Left lobe of liver (tissue), 2 donors: Measurements from ENCODE around the gene ANAPC2. TPM values are rescaled to one million over a fixed set of nuclear protein-coding genes. Genes with fewer than 3 reads are reported as not detected.
A peak's percentile ranks its signal among the peaks of the same experiment; 100 is the strongest.

Experiments used
- ATAC-seq: fragments of 200-7000 bp; cut with Tn5 transposase; one replicate; pipeline ENCODE4 v1.9.1; 2020; ENCODE audit warnings: mild to moderate bottlenecking, moderate library complexity
- DNase-seq: peaks from one replicate; pipeline ENCODE4 v3.0.0-alpha.2; 2020; ENCODE audit warnings: low spot score
- total RNA-seq: library from RNA; stranded (reverse); gene quantifications from one replicate; pipeline ENCODE4 v1.2.1, GENCODE V29; 2021
- donor health status: DM: no; HTN: no; CAD: no; lungs with moderate emphysema.
- donor health status: DM: no; HTN: yes; CAD: no.

Gene ANAPC2
- total RNA-seq, 1 donor from 2014 or later = 35.5 TPM

DNA sequence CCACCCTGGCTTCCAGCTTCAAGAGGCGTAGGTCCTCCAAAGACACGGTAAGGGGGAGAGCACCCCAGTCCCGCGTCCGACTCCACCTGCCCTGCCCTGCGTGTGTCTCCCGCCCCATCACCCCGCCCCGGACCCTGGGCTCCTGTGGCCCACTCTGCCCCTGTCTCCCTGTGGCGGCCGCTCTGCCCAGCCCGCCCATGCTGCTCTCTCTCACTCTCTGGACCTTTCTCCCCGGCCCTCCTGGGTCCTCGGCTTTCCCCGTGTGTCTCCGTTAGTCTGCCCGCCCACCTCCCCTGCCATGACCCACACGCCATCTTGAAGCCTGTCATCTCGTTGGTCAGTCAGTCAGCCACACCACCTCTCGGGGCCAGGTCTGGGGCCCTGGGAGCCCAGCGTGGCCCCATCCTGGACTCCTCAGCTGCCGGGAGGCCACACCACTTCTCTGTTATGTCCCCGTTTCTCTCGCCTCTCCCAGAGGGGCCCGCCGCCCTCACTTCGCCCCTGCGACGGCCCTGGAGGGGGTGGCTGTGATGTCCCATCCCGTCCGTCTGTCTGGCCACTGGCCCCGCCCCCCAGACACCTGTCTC lies 23.0 kb downstream of the ANAPC2 start:
- DNase-seq (no peak), ATAC-seq (no peak)

DNA sequence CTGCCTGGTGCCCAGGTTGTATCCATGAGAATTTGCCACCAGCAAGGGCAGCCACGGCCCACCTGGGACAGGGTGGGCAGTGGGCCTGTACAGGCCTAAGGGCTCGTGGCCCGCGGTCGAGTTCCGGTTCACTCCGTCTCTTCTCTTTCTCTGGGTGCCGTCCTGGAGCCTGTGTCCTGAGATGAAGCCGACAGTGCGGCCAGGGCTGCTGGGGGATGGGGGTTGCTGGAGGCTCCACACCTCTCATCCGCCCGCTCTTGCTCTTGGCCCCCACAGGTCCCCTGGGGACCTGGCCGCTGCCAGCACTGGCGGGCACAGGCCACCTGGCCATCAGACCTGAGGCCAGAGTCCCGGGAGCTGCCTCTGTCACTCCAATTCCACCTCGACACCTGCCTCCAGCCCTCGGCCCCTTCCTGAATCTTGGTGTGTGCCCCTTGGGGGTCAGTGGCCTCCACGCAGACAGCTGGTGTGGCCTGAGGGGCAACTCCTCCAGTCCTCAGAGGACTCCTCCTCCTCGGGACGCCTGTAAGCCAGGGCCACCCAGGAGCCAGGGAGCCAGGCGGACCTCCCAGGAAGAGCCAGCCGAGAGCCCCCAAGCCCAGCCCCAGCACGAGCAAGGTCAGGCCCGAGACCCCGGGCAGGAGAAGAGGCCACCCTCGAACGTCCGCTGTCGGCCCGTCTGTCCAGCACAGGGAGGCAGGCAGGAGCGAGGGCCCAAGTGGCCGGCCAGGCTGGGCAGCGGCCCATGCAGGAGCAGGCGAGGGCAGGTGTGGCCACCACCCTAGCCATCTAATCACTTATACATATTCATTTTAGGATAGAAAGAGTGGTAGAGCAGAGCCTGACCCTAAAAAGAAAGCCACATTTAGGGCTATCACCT lies 23.8 kb downstream of the ANAPC2 start:
- no peak for ATAC-seq
- no peak for DNase-seq

DNA sequence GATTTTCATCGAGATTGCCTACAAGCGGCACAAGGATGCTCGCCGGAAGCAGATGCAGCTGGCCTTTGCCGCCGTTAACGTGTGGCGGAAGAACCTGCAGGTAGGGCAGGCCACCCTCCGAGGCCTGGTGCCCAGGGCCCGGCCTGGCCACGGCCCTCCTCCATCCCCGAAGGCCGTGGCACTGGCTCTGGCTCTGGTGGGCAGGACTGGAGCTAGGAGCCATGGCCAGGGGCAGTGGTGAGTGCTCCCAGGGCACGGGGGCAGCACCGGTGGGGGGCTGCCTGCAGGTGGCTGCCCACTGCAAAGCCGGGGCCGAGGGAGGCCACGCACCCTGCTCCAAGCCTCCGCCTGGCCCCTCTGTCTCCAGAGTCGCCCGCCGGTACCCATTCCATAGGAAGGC lies 24.6 kb downstream of the ANAPC2 start:
- DNase-seq (no peak), ATAC-seq (no peak)

DNA sequence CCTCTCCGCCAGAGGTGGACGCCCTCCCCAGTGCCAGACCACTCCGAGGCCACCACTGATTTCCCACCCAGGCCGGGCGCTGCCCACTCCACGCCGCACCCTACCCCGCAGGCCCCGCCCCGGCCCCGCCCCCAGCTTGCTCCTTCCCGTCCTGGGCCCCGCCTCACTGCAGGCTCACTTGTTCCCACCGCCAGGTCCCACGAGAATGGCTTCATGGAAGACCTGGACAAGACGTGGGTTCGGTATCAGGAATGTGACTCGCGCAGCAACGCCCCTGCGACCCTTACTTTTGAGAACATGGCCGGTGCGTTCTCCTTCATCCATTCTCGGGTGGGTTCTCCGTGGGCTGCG lies 25.0 kb downstream of the ANAPC2 start:
- DNase-seq (no peak), ATAC-seq (peak; percentile 6)

DNA sequence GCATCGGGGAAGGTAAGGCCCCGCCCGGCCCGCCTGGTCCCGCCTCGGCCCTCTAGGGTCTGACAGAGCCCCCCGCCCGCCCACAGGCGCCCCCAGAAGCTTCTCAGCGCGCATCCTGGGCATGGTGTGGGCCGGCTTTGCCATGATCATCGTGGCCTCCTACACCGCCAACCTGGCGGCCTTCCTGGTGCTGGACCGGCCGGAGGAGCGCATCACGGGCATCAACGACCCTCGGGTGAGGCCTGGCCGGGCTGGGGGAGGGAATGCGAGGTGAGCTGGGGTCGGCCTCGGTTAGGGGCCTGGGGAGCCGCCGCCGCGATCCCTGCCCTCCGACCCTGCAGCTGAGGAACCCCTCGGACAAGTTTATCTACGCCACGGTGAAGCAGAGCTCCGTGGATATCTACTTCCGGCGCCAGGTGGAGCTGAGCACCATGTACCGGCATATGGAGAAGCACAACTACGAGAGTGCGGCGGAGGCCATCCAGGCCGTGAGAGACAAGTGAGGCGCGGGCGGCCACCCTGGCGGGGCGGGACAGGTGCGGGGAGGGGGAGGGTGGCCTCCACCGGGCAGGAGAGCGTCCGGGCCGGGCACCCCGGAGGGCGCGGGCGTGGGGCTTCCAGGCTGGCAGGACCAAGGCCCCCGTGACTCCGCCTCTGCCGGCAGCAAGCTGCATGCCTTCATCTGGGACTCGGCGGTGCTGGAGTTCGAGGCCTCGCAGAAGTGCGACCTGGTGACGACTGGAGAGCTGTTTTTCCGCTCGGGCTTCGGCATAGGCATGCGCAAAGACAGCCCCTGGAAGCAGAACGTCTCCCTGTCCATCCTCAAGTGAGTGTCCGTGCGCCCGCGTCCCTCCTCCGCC lies 25.6 kb downstream of the ANAPC2 start:
- ATAC-seq (peak; percentile 87), DNase-seq (peak; percentile 57)

DNA sequence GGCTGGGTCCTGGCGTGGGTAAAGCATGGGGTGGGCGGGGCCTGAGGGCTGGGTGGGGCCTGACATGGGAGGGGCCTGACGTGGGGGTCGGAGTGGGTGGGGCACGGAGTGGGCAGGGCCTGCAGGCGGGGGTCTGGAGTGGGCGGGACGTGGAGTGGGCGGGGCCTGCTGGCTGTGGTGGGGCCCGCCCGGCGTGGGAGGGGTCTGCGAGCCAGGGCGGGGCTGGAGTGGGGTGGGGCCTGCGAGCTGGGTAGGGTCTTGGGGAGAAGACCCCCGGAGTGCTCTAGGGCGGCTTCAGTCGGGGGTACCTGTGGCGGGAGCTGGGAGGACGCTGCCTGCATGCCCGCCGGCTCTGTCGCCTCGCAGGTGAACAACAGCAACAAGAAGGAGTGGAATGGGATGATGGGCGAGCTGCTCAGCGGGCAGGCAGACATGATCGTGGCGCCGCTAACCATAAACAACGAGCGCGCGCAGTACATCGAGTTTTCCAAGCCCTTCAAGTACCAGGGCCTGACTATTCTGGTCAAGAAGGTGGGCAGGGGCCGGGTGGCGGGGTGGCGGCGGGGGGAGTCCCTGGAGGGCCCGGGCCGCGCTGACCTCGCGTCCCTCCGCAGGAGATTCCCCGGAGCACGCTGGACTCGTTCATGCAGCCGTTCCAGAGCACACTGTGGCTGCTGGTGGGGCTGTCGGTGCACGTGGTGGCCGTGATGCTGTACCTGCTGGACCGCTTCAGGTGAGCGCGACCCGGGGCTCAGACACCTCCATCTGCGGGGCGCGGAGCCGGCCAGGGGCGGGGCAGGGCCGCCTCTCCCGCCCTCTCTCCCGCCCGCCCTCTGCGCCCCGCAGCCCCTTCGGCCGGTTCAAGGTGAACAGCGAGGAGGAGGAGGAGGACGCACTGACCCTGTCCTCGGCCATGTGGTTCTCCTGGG lies 26.5 kb downstream of the ANAPC2 start:
- no peak for ATAC-seq
- DNase-seq = no peak

DNA sequence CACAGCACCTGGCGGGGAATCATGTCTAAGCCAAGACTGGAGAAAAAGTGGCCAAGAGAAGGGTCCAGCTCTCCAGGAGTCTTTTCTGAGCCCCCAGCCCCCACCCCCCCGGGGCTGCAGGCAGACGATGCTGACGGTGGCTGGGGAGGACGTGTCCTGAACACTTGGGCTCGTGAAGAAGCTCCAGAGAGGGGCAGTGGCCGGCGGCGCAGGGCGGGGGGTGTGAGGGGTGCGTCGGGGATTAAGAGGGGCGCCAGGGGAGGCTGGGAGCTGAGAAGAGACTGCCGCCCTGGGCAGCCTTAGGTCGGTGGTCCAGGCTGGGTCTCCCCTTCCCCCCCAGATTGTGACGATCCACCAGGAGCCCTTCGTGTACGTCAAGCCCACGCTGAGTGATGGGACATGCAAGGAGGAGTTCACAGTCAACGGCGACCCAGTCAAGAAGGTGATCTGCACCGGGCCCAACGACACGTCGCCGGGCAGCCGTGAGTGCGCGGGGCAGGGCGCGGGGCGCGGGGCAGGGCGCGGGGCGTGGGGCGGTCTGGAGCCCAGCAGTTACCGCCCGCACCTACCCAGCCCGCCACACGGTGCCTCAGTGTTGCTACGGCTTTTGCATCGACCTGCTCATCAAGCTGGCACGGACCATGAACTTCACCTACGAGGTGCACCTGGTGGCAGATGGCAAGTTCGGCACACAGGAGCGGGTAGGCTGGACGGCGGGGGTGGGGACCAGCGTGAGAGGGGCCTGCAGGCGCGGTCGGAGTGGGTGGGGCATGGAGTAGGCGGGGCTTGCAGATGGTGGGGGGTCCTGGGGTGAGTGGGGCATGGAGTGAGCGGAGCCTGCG lies 27.4 kb downstream of the ANAPC2 start:
- ATAC-seq = no peak
- DNase-seq = no peak

DNA sequence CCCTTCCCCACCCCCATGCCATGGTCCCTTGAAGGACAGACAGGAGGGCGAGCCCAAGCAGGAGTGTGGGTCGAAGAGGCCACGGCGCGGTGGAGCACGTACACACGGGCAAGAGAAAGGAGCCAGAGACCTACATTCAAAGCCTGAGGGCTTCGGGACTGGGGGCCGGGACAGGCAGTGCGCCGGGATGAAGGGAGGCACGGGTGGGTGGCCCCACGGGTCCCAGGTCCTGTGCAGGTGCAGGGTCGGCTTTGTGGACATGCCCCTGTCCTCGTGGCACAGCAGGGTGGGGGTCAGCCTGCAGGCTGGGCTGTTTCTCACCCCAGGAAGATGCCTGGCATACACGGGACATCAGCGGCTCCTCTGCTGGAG lies 28.3 kb downstream of the ANAPC2 start:
- ATAC-seq = no peak
- DNase-seq = no peak

DNA sequence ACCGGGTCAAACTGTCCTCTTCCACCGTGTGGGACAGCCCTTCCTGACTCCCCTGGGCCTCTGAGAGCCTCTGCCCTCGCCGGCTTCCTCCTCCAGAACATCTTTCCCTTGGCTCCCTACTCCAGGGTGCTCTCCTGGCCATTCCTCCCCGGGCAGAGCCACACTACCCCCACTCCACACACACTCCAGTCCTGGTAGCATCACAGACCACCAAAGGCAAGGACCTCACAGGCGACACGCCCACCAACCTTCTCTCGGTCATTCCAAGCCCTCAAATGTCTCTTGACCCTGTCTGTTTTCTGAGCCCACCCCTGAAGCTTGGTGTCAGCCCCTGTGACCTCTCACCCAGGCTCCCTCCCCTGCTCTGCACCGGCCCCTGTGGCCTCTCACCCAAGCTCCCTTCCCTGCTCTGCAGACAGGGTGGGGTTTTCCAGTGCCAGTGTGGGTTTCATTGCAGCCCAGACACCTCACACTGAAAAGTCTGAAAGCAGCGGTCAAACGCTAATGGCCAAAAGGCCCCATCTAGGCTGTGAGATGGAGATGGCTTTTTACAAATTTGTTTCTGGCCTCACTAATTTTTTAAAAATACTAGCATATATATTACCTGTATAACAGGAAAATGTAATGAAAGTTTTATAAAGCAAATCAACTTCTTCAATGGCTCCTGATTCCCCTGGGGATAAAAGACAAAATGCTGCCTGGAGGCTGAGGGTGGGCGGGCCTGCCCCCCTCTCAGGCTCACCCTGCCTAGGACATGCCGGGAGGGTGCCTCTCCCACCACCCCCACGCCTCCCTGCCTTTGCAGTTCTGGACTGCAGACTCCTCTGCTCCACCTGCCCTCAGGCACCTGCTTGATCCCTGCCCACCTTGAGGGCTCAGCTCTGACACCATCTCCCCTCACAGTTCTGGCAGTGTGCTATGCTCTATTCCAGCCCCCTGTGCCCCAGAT lies 29.0 kb downstream of the ANAPC2 start:
- ATAC-seq = no peak
- DNase-seq = no peak

DNA sequence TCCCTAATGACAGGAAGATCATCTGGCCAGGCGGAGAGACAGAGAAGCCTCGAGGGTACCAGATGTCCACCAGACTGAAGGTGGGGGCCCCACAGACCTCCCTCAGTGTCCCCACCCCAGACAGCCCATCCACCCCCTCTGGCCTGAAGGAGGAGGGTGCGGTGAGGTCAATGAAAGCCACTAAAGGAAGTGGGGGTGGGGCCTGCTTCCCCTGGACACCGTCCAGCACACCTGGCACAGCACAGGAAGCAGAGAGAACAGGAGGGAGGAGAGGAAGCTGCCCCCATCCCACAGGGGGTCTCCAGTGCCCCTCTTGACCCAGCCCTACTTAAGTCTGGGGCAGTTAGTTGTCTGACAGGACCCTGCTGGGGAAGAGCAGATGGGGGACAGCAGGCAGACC lies 29.7 kb downstream of the ANAPC2 start:
- ATAC-seq (no peak), DNase-seq (no peak)

DNA sequence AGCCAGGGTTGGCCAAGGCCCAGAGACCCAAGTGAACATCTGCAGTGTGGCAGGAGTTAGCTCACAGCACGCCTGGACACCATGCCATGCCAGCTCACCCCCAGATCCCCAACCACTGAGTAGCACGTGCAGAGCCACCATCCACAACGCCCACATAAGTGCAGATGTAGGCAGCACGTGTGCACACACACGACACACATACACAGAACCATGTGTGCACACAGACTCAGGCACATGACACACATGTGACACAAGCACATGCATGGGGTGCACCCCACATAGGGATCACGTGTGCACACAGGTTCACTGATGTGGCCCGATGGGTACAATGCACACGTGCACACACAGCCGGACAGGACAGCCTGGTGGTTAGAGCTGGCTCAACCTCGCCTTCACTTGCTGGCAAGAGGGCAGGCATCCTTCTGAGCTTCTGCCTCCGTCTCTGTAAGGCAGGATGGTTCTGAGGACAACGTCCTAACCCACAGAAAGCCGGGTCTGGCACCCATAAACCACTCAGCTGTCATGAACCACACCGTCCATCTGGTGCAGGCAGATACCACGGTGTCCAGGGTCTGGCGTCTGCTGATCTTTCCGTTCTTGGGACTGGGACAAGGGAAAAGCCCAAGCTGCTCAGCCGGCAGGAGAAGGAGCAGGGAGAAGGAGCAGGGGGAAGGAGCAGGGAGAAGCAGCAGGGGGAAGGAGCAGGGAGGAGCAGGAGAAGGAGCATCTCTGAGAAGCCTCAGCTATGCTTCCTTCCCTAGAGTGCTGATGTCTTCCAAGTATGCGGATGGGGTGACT lies 30.5 kb downstream of the ANAPC2 start:
- DNase-seq (no peak), ATAC-seq (no peak)

DNA sequence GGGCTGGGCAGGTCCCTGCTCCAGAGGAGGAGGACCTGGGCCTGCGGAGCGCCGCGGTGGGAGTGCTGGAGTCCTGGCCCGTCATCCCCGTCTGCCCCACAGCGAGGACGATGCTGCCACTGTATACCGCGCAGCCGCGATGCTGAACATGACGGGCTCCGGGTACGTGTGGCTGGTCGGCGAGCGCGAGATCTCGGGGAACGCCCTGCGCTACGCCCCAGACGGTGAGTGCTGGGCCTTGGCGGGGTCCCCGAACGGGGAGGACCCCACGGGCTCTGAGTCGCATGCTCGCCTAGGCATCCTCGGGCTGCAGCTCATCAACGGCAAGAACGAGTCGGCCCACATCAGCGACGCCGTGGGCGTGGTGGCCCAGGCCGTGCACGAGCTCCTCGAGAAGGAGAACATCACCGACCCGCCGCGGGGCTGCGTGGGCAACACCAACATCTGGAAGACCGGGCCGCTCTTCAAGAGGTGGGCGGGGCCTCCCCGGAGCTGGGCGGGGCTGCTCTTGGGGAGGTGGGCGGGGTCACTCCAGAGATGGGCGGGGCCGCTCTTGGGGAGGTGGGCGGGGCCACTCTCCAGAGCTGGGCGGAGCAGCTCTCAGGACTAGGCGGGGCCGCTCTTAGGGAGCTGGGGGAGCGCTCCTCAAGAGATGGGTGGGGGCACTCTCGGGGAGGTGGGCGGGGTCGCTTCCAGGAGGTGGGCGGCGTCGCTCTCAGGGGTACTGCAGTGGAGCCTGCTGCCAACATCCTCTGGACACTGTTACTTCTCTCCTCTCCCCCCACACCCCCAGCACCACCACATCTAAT lies 31.6 kb downstream of the ANAPC2 start:
- ATAC-seq (peak; percentile 63), DNase-seq (no peak)

DNA sequence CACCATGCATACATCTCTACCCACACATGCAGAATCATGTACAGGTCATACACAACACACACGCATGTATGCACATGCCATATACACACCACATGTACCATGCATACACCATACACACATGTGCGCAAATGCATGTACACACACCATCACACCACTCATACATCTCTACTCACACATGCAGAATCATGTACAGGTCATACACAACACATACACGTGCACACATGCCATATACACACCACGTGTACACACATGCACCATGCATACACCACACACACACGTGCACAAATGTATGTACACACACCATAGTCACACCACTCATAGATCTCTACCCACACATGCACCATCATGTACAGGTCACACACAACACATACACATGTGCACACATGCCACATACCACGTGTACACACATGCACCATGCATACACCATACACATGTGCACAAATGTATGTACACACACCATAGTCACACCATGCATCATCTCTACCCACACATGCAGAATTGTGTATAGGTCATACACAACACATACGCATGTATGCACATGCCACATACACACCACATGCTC lies 35.4 kb downstream of the ANAPC2 start:
- DNase-seq = no peak
- no peak for ATAC-seq

DNA sequence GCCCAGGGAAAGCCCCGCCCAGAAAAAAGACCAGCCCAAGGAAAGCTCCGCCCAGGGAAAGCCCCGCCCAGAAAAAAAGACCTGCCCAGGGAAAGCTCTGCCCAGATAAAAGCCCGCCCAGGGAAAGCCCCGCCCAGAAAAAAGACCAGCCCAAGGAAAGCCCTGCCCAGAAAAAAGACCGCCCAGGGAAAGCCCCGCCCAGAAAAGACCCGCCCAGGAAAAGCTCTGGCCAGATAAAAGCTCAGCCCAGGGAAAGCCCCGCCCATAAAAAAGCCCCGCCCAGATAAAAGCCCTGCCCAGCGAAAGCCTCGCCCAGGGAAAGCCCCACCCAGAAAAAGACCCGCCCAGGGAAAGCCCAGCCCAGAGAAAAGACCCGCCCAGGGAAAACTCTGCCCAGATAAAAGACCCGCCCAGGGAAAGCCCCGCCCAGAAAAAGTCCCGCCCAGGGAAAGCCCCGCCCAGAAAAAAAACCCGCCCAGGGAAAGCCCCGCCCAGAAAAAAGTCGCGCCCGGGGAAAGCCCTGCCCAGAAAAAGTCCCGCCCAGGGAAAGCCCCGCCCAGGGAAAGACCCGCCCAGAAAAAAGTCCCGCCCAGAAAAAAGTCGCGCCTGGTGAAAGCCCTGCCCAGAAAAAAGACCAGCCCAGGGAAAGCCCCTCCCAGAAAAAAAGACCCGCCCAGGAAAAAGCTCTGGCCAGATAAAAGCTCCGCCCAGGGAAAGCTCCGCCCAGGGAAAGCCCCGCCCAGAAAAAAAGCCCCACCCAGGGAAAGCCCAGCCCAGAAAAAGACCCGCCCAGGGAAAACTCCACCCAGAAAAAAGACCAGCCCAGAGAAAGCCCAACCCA lies 37.5 kb downstream of the ANAPC2 start:
- DNase-seq (no peak), ATAC-seq (no peak)

DNA sequence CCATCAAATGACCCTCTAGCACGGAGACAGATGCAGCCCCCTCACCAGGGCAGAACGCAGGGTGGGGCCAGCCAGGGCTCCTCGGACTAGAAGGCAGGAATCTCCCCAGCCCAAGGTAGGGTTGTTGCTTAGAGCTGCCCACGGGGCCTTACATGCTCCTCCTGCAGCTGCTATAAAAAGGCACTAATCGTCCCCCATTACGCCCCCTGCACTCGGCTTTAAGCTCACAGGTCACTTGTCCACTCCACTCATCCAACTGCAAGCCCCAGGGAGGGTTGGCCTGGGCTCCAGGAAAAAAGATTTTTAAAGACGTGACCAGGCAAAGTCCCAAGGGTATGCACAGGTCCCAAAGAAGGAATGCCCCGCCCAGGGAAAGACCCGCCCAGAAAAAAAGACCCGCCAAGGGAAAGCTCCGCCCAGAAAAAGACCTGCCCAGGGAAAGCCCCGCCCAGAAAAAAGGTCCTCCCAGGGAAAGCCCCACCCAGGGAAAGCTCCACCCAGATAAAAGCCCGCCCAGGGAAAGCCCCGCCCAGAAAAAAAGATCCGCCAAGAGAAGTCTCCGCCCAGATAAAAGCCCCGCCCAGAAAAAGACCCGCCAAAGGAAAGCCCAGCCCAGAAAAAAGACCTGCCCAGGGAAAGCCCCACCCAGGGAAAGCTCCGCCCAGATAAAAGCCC lies 38.3 kb downstream of the ANAPC2 start:
- ATAC-seq (no peak), DNase-seq (no peak)
